ENCODE measurements around the gene MLF2.

MLF2 gene

DNA sequence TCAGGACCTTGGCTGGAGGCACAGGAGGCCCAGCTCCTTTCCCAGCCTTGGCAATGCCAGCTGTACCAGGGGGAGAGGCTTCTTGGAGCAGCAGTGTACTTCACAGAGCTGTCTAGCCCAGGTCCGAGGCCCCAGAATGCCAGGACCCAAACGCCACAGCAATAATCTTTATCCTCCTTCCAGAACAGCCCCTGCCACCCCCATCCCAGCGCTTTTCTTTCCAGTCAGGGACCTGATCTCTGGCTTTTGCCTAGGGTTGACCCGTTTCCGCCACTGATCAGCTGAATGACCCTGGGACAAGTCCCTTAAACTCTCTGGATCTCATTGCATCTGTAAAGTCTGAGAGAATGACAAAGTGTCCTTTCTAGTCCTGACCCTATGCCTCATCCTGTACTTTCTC is 24.4 kb upstream of the MLF2 start:
- DNase-seq = no peak

DNA sequence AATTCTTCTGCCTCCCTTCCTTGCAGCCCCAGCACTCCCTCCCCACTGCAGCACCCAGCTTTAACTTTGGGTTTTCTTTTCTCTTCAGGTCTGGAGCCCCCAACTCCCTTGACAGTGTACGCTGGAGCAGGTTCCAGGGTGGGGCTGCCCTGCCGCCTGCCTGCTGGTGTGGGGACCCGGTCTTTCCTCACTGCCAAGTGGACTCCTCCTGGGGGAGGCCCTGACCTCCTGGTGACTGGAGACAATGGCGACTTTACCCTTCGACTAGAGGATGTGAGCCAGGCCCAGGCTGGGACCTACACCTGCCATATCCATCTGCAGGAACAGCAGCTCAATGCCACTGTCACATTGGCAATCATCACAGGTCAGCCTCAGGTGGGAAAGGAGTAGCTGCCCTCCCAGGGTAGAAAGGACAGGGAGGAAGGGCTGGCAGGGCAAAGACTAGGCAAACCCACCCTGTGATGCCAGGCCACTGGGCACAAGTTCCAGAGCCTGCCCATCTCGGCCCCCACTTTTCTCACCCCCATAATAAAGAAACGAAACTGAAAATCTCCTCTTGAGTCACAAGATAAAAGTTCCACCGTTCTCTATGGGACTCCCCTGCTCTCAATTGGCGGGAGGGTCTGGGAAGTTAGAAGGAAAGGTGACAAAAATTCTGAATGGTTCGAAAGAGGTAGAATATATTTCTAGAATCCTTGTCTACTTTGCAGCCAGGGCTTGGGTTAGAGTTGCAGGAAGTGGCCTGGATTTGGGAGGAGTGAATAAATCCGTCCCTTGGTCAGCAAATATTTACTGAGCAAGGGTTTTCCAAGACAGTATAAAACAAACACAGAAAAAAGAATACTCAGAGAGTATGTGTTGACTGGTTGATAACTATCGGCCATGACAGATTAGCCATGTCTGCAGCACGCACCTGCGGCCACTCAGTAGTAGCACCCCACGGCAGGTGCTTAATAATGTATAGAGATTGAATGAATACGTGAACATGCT is 22.5 kb upstream of the MLF2 start:
- no peak for DNase-seq

DNA sequence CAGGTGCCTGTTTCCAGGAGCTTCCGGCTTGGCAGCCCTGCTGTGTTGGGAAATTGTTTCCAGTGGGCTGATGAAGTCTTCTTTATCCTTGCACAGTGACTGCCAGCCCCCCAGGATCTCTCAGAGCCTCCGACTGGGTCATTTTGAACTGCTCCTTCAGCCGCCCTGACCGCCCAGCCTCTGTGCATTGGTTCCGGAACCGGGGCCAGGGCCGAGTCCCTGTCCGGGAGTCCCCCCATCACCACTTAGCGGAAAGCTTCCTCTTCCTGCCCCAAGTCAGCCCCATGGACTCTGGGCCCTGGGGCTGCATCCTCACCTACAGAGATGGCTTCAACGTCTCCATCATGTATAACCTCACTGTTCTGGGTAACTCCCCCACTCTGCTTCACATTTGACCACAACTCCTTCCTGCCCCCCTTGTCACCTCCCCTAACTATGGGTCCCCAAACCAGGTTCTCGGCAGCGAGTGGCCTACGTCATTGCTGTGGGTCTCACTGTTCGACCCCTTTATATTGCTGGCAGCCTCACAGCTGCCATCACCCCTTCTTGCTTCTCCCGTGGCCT is 21.6 kb upstream of the MLF2 start:
- DNase-seq = no peak

DNA sequence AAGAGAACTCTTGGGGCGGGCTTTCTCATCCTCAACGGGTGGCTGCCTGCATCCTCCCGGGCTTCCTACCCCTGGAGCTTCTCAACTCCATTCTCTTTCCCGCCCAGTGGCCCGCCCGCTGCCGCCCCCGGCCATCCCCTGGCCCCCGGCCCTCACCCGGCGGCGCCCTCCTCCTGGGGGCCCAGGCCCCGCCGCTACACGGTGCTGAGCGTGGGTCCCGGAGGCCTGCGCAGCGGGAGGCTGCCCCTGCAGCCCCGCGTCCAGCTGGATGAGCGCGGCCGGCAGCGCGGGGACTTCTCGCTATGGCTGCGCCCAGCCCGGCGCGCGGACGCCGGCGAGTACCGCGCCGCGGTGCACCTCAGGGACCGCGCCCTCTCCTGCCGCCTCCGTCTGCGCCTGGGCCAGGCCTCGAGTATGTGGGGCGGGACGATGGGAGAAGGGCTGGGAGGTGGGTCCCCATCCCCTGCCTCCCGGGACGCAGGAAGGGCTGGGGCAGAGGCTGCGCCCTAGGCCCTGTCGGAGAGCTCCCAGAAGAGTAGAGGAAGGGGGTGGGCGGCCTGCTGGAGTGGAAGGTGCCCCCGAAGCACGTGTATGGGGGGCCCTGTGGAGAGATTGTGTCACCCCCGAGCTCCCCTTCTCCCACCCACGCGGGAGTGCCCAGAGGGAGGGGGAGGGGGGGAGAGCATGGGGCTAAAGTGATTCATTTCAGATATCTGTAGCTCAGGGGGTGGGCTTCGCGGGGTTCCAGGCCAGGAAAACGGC is 20.8 kb upstream of the MLF2 start:
- no peak for DNase-seq

DNA sequence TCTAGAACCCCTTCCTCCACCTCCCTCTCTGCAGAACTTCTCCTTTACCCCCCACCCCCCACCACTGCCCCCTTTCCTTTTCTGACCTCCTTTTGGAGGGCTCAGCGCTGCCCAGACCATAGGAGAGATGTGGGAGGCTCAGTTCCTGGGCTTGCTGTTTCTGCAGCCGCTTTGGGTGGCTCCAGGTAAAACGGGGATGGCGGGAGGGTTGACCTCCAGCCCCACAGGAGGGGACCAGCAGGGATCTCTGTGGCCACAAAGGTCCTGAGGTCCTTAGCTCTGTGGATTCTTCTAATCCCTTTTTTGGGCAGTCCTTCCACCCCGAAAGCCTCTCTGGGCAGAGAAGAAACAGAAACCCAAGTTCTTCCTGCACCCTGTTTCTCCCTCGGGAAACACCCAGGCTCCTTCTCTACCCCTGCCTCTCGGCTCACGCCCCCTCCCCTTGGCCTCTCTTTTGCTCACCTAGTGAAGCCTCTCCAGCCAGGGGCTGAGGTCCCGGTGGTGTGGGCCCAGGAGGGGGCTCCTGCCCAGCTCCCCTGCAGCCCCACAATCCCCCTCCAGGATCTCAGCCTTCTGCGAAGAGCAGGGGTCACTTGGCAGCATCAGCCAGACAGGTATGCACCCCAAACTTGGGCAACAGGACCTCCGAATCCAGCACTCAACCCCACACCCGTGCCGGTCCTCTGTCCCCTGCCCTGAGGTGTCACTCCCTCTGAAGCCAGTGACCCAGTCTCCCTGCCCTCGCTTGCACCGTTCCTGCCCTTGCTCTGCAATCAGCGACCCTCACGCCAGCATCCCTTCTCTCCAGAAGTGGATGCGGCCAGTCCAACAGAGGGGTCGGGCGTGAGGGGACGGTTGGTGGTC is 20.0 kb upstream of the MLF2 start:
- DNase-seq = no peak

DNA sequence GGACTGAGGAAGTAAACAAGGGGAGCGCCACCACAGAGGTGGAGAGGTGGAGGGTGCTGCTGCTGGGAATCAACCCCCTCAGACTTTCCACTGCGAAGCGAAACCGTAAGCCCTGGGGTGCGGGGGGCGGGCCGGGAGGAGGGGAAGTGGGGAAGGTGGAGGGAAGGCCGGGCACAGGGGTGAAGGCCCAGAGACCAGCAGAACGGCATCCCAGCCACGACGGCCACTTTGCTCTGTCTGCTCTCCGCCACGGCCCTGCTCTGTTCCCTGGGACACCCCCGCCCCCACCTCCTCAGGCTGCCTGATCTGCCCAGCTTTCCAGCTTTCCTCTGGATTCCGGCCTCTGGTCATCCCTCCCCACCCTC is 19.4 kb upstream of the MLF2 start, which contains the start of gene LAG3:
TSS of gene LAG3 (plus strand) at position 190 of the 365 bp plus-strand sequence. CDS start 333 bp downstream, outside the sequence.
- no peak for DNase-seq

DNA sequence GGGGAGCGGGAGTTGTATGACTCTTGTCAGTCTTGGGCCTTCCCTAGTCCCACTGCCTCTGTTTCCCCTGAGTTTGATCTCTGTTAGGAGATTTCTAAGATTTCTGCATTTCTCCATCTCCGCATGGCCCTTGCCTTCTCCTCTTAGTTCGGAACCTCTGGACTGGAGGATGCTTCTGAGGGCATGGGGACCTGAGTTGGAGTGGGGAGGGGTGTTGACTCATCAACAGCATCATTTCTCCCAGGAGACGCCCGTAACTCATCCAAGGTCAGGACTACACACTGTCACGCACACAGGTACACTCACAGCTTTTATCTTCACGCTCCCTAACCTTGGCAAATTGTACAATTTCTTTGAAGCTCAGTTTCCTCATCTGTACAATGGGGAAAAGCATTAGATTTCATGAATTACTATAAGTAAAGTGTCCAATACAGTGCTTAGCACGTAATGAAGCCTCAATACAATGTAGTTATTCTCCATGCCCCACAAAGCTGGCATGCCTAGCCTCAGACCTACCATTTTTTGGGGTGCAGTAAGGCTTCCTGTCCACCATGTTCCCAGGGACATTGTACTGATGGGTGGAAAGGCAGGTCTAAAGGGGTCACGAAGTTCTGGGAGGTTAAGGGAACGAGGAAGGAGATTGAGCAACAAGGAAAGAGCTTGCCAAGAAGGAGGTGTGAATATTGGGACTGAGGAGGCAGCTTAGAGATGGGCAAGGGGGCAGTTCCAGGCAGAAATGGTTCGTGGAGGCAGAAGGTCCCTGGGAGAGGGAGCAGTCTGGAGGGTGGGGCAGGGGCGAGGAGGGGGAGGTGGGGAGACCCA is 18.8 kb upstream of the MLF2 start:
- no peak for DNase-seq

DNA sequence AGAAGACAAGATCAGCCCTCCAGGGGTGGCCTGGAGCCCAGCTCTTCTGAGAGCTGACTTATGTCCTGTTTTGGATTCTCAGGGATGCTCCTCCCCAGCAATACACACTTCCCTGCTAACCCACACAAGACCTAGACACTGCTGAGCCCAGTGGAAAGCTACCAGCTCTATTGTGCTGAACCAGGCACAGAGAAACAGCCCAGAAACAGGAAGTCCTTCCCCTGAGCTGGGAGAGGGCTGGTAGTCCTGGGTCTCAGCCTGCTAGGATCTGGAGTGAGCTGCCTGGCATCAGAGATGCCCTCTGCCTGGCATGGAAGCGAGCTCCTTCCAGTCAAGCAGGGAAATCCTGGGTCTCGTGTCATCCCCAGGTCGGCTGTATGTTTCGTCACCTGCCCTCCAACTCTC is 18.2 kb upstream of the MLF2 start:
- DNase-seq = no peak

DNA sequence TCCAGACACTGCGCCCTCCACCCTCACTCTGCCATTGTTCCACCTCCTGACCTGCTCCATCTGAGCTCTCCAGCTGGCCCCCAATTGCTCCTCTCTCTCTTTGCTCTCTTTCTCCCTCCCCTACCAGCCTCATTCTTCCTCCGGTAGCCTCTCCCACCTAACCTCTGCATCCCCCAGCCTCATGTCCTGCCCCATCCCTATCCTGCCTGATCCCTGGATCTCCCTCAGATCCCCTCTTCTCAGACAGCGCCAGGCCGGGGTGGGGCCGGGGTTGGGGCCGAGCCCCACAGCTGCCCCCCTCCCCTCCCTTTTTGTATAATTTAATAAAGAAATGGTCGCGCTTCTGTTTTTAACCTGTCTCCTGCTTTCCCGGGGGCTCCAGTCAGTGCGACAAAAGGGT is 17.7 kb upstream of the MLF2 start:
- DNase-seq = no peak

DNA sequence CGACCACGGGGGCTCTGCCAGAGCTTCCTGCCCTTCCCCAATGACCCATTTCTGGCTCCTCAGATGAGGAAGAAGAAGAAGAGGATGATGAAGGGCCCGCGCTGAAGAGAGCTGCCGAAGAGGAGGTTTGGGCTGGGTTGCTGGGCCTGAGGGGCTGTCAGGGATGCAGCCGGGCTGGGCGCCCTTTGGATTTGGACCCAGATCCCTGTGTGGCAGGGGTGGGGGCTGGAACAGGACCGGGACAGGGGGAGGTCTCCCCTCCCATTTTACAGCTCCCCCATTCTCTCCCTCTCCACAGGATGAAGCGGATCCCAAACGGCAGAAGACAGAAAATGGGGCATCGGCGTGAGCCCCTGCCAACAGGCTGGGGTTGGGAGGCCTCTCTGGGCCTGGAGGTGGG is 17.2 kb upstream of the MLF2 start:
- DNase-seq = no peak

DNA sequence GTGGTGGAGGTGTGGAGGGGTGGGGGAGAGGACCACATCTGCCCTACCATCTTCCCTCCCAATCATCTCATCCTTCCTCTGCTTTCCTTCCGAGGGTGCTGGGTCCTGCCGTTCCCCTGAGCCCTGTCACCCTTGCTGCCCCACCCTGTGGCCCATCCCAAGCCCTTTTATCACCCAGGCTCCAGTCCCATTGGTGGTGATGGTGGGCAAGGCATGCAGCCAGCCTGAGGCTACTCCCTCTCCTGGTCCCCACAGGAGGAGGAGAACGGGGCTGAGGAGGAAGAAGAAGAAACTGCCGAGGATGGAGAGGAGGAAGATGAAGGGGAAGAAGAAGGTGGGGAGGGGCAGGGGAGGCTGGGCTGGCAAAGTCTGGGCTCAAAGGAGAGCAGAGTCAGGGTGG is 16.7 kb upstream of the MLF2 start:
- no peak for DNase-seq

DNA sequence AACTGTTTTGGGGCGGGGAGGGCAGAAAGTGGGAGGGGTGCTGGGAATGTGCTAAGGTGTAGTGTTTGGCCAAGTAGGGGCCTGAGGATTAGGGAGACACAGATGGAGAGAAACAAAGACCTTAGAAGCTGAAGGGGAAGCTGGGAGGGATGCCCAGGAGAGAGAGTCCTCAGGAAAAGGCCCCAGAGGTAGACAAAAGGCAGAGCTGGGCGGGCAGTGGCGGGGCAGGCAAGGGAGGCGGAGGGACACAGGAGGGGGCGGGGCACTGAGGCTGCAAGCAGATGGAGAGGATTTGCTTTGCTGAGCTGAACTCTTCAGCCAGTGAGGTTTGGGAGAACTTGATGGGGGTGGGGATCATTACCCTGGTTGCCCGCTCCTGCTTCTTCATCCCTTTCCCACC is 16.0 kb upstream of the MLF2 start:
- no peak for DNase-seq

DNA sequence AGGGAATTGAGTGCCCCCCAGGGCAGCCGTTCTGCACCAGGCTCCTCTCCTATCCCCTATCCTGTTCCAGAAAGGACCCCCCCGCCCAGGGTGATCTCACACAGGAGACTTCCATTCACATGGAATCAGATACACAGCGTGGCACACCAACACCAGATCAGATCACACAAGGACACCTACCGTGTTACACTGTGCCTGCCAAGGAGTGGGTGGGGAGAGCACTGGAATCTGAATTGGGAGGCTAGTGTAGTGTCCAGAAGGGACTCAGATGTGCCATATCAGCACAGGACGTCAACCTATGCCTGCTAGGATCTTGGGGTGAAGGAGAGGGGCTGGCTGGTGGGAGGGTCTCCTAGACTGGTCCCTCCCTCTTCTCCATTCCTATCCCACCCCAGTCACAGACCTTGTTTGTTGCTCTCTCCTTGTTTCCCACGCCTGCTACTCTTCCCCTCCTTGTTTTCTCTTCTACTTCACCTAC is 15.5 kb upstream of the MLF2 start:
- no peak for DNase-seq

DNA sequence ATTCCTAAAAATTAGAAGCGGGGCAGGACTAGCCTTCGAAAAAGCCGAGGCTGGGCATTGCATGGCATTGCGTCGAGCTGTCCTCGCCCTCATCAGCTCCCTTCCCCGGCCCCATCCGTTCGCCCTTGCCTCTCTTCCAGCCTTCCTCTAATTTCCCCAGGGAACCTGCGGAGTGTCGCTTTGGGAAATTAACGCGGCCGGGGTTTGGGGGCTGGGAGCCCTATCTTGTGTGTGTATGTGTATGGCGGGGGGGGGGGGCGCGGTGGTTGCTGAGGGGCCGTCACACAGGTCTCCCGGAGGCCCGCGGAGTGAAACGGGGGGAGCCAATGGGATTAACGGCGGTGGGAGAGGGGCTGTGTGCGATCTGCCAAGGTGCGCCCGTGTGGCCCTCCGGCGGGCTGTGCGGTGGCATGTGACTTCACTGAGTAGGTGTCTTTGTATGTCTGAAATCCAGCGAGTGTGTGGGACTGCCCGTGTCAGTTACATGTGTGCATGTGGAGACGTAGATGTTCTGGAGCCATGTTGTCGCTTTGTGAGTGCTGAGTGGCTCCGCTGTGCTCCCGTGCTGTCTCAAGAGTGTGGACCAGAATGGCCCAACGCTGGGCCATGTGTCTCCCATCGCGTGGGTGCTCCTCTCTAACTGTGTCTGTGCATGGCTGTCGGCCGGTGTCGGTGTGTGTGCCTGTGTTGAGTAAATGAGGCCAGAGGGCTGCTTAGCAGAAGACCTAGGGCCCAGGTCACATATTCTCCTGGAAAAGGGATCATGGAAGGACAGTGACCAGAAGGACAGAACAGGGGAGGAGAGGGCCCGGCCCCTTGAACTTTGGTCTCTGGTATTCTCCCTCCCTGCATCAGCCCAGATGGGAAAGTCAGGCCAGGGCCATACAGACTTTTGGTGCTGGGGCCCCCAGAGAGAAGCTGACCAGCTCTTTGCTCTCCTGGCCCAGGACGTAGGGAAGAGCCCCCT is 14.7 kb upstream of the MLF2 start:
- no peak for DNase-seq

DNA sequence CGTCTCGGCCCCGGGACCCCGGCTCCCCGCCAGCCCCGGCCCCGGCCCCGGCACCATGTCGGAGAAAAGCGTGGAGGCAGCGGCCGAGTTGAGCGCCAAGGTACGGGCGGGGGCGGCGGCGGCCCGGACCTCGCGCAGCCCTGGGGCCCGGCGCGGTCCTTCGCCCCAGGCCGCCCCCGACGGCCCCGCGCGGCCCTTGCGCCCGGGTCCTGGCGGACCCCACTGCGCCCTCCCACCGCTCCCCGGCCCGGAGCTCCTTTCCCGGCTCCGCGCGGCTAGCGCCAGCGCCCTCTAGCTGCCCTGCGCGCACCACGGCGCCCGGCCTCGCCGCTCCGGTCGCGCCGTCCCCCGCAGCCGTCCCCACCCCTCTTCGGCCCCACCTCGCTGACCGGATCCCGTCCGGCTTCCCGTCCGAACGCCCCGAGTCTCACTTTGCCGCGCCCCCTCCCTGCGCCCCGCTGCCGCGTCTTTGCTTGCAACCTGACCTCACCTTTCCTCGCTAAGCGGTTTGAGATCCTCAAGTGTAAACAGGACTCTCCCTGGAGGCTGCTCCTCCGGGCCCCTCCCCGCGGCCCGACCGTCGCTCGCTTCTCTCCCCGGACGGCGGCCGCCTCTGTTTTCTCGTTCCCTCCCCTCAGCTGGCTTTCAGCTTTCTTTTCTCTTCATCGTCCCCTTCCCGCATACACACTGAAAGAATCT is 13.9 kb upstream of the MLF2 start:
- no peak for DNase-seq

DNA sequence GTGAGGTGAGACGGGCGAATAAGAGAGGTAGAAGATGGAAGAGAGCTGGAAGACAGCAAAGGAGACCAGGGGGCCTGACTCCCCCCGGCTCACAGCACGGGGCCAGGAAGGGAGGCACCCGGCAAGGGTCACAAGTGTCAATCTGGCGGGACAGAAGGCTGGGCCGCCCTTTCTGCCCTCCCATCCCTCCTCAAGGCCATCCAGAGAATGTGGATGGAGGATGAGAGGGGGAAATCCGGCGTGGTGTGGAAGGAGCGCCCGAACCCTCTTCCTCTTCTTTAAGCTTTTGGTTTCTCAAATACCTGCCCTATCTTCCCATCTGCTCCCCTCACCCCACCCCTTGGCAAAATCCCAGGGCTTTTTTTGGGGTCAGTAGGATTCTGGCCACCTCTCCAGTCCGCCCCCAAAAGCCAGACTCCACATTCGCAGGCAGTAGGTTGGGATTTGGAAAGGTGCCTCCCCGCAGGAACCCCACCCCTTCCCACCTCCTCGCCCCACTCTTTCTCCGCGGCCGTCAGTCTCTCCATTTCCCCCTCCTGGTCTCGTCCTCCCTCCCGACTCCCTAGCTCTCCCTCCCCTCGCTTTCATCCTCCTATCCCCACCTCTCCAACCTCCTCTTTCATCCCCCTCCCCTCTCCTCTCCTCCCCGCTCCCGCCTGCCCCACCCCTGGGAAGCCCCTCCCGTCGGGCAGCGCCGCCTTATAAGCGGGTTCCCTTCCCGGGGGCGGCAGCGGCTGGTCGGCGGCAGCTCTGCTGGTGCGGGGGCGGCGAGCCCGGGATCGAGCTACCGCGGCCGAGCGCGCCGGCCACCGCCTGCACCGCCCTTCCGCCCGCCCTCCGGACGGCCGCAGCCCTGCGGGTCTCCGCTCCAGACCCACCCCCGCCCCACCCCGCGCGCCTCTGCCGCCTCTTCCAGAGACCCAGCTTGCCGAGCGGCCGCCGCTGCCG is 13.0 kb upstream of the MLF2 start, which contains the start of gene PTMS:
TSS of gene PTMS (plus strand) at position 730 of the 948 bp plus-strand sequence. CDS start 343 bp downstream, outside the sequence.
- peak; percentile 40 for DNase-seq

DNA sequence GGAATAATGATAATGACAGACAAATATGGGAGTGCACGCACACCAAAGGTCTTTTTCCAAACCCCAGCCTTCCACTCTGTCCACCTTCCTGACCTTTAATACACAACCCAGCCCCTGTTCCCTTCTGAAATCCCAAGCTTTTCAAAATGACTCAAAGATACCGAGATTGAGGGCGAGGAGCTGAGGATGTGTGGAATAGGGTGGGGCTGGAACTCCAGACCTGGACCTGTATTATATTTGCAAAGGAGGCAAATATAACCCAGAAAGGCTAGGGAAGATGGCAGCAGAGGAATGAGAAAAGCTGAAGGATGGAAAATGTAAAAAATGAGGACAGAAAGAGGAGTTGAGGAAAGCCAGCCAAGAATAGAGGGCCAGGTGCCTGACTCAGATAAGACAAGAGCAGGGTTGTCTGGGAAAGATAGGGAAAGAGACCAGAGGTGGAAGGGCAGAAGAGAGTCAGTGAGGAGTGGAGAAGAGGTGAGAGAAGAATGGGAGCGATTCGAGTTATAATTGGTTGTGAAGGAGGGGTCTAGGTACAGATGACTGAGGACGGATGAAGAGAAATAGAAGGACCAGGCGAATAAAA is 12.2 kb upstream of the MLF2 start:
- no peak for DNase-seq

Measured in SHP77 treated with DMSO at 0.1 percent for 48 hours (cell line).